Left renal pelvis (tissue), 4 donors: ENCODE measurements around the gene C6orf47. TPM values are rescaled to one million over a fixed set of nuclear protein-coding genes. Genes with fewer than 3 reads are reported as not detected.

Experiments used
- DNase-seq, 4 donors: peaks; one replicate each; pipeline ENCODE4 v3.0.0-alpha.2; 2013; ENCODE audit warnings: low read depth in 4 of 4, low spot score in 3 of 4
- polyA plus RNA-seq, 4 donors: library from polyadenylated mRNA; unstranded; fragments of 120-200 nt; gene quantifications; one replicate each; pipeline ENCODE4 v1.2.1, GENCODE V29; 2013; ENCODE audit not compliant: insufficient read length in 4 of 4

C6orf47 gene
- polyA plus RNA-seq, 4 donors = 15.8 to 21.1 (median 19.0) TPM

DNA sequence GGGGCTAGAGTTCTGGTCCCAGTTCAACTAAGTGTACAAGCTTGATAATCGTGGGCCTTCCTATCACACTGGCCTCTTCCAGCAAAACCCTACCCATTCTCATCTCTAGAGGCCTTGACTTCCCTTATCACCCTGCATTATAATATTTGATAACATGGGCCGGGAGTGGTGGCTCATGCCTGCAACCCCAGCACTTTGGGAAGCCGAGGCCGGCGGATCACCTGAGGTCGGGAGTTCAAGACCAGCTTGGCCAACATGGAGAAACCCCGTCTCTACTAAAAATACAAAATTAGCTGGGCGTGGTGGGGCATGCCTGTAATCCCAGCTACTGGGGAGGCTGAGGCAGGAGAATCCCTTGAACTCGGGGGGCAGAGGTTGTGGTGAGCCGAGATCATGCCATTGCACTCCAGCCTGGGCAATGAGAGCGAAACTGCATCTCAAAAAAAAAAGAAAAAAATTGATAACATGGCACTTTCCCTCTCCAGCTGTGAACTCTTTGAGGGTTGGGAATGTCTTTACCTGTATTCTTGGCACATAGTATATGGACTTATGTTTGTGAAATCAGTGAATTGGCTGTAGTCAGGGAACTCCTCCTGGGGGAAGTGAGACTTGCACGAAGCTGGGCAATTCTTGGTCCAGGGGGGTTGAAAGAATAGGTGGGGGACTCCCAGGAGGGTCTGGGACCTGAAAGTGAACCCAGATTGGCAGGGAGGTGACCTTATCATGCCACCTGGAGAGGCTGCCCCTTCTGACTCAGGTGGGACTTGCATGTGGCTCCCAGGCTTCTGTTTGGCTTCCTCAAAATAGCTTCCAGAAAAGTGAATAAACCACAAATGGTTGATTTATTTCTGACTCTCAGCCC lies 915 bp upstream of the C6orf47 start:
- DNase-seq = no peak

GRCh38 chr6:31659649-31660380 lies 763 bp downstream of the C6orf47 start:
- DNase-seq = no peak

DNA sequence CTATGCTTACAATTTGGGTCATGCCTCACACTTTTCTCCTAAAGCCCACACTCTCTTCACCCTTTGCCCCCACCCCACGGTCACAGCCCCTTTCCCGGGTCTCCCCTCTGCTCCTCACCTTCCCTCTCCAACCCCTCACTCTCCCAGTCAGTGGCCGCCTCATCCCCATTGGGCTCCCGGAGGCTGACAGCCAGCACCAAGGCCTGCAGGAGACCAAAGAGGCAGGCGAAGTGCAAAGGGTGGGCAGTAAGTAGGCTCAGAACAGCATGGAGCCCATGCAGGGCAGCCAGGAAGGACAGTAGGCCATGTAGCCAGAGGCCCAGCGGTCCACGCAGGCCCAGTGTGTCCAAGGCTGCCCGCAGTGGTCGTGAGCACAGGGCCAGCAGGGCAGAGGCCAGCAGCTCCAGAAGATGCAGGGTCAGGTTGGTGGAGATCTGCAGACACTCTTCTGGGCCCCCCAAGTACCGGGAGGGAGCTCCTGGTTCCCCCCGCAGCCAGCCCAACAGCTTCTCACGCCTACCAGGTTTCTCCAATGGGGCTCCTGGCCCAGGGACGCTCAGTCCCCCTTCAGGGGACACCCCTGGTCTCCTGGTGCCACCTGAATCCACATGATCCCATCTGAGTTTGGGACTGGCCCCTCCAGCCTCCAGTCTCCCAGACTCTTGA lies 1.5 kb downstream of the C6orf47 start:
- DNase-seq = no peak

DNA sequence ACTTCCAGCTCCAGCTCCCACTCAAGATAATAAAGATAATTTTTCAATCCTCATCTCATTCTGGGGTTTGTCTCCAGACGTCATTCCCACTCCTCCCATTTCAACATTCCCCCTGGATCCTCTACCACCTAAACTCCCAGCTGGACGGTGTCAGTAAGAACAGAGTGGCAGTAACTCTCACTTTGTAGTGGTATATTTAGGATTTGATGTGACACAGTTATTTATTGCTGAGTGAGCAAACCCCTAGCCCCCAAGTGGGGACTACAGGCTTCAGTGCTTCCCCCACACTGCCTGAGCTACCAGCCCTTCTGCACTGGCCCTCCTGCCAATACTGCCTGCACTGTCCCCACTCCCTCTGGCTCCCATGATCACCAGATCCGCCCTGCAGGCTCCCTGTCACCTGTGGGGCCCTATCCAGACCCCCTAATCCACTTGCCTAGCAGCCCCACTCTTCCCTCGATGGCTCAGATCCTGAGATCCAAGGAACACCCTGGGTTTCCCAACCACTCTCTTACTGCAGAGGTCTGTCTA lies 2.4 kb downstream of the C6orf47 start:
- DNase-seq = no peak

DNA sequence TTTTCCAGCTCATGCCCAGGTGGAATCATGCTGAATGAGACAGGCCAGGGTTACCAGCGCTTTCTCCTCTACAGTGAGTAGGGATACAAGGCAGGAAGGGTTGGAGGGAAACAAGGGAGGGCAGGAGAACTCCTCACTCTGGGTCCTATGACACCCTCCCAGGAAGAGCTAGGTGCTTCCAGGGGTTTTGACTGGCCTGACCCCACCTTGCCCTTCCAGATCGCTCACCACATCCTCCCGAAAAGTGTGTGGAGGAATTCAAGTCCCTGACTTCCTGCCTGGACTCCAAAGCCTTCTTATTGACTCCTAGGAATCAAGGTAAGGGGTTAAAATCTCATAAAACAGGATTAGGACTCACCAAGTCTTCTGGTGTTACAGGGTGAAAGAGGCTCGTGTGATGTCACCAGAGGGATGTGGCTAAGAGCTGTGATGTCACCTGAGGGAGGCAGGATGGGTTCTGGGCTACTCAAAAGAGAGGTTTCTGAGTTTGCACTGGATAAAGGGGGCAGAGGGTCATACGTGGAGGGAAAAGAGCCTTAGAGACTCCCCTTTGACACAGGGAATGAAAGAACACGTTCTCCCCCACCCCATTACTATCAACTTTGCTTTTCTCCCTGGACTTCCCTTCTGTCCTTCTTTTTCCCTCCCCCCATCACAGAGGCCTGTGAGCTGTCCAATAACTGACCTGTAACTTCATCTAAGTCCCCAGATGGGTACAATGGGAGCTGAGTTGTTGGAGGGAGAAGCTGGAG lies 3.0 kb downstream of the C6orf47 start:
- no peak for DNase-seq

DNA sequence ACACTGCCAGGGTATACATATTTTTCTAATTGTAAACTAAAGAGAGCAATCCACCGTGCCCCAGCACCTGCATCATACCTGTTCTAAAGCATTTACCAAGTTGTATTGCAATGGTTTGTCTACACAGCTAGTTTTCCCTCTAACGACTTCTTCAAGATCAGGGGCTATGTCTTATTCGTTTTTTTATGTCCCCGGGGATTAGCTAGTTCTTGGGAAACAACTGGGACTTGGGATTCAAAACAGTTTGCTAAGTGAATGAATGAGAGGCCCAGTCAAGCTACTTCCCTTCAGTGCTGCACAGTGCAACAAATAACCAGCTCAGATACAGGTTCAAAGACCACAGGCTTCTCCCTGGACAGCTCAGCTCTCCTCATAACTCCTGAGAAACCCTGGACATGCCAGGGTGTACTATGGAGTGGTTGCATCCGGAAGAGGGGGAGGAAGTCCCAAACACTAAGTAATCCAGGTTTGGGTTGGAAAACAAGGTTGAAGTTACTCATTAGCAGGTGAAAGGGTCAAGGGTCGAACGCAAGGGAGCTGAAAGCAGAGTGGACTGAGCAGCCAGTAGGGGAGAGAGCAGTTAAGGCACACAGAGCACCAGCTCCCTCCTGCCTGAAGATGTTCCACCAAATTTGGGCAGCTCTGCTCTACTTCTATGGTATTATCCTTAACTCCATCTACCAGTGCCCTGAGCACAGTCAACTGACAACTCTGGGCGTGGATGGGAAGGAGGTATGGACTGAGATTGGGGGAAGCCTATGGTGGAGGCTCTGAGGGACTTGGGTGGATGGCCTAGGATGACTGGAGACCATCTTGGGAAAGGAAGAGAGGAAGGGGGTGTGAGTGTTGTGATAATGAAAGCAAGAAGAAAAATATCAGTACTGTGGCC lies 5.0 kb downstream of the C6orf47 start, which contains the start of gene APOM:
Gene APOM, plus strand, starts transcription at position 546 of the 889 bp plus-strand sequence. Its CDS starts 73 bp downstream, at position 619.
- no peak for DNase-seq

GRCh38 chr6:31654574-31655348 lies 5.8 kb downstream of the C6orf47 start:
- DNase-seq = no peak

DNA sequence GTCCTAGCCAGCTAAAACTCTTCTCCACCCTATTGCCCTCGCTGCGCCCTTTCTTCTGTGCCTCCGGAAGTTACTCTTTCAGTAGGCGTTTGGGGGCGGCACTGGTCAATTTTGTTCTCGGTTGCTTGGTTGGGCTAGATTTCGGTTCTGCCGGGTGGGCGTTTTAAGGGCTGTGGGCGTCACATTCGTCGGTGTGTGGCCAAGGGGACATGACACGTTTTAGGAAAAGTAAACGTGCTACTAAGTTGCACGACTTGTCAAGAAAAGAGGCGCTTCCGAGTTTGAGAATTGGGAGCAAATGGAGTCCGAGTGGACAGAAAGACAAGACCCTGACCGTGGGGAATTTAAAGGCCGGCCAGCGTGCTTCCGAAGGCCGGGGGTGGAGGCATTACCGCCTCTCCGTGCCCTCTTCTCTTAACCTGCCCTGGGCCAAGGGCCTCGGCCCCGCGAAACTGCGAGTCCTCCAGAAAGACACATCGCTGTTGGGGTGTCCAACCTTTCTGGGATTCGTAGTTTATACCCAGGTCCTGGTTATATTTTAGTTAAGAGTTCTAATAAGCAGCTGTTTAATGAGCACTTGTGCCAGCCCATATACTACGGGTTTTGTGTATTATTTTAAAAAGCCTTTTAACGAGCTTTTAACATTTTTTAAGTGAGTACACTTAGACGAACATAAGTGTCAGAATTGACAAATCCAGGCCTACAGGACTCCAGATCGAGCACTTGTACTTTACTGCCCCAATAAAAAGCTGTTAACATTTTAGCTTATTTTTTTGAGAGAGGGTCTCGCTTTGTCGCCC lies 7.5 kb downstream of the C6orf47 start:
- DNase-seq = peak in 1 of 4 donors; percentile 91

GRCh38 chr6:31651602-31652191 lies 8.9 kb downstream of the C6orf47 start:
- peak in 2 of 4 donors; percentile 53 to 64 for DNase-seq

GRCh38 chr6:31645325-31645724 lies 15.3 kb downstream of the C6orf47 start:
- DNase-seq = no peak

DNA sequence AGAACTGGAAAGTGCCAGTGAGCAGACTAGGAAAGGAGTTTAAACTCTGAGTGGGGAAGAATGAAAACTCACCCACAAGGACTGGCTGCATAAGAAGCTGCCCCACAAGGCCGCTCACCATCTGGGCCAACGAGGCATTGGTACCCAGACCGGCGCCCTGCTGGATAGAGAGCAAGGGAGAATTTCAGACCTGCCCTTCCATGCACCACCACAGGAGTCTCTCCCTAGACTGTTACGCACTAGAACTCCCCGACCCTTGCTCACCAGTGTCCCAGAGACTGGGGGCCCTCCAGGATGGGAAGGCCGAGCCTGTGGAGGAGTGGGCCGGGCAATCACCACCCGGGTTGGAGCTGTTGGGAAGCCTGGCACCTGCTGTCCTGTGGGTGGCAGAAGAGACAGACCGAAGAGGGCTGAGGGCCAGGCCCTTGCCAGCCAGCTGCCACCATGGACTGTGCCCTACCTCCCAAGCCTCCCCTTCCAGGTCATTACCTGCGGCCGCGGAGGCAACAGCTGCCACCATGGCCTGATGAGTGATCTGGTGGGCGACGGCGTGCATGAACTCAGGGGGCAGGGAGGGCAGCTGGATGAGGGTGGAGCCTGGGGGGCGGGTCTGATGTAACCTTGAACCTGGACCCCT lies 16.6 kb downstream of the C6orf47 start:
- DNase-seq = no peak

GRCh38 chr6:31642798-31643570 lies 17.6 kb downstream of the C6orf47 start:
- no peak for DNase-seq

DNA sequence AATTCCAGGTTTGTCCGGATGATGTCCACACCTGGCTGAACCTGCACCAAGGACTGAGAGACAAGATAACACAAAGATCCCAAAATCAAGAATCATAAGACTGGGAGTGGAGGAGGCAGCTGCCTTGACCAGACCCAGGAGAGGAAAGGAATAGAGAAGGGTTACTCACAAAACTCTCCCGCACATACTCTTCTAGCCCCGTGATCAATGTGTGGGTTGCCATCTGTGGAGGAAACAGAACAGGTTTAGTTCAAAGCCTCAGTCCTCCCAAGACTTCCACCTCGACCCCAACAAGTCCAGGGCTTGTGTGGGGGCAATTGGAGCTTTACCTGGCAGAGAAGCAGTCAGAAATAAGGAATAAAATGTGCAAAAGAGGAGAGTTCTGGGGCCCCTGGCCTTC lies 19.2 kb downstream of the C6orf47 start:
- DNase-seq = no peak

- DNase-seq = no peak
Observed at GRCh38 chr6:31640612-31641011, 20.0 kb downstream of the C6orf47 start.

- no peak for DNase-seq
Observed at GRCh38 chr6:31639449-31639861, 21.1 kb downstream of the C6orf47 start.

GRCh38 chr6:31639043-31639442 lies 21.5 kb downstream of the C6orf47 start:
- DNase-seq = no peak
